H1 (cell line): Measurements from ENCODE around the gene AIRE. TPM values are rescaled to one million over a fixed set of nuclear protein-coding genes. Genes with fewer than 3 reads are reported as not detected.

Experiments used
- CTCF ChIA-PET: fragments of 300-600 bp; sonication (Branson Sonifier 250); formaldehyde crosslinking; loops from one replicate; lab custom pipeline; 2021; ENCODE audit not compliant: partially characterized antibody; lab: Charles Lee
- POLR2A ChIA-PET: fragments of 300-600 bp; sonication (Branson Sonifier 250); formaldehyde crosslinking; loops from one replicate; lab custom pipeline; 2021; ENCODE audit warnings: inconsistent platforms; ENCODE audit not compliant: partially characterized antibody; lab: Charles Lee
- DNase-seq, 2 experiments: peaks; one replicate each; pipeline versions ENCODE4 v3.0.0 to v3.0.0-alpha.2; 2010 to 2022; ENCODE audit warnings: low spot score in 2 of 2, low read depth in 1 of 2, mixed read lengths in 1 of 2
- FAIRE-seq: peaks from 2 replicates; lab custom pipeline; 2011; peaks lifted over from hg19 to GRCh38; lab: Jason Lieb, UNC
- H2AFZ ChIP-seq: 2 replicates; pipeline ENCODE4 v1.8.1; 2012; ENCODE audit warnings: low read length, inconsistent platforms
- H2AK5ac ChIP-seq: 2 replicates; pipeline ENCODE4 v1.6.1; 2013; ENCODE audit warnings: low read depth, low read length
- H2BK120ac ChIP-seq: replicated peaks from 2 replicates; pipeline ENCODE3; 2013; ENCODE audit warnings: low read depth, low read length, inconsistent platforms
- H2BK12ac ChIP-seq: 2 replicates; pipeline ENCODE4 v1.6.1; 2013; ENCODE audit warnings: low read depth, low read length
- H2BK15ac ChIP-seq: 2 replicates; pipeline ENCODE4 v1.6.1; 2013; ENCODE audit warnings: low read length
- H2BK20ac ChIP-seq: 2 replicates; pipeline ENCODE4 v1.6.1; 2013; ENCODE audit warnings: low read length
- H2BK5ac ChIP-seq: 2 replicates; pipeline ENCODE4 v1.6.1; 2013; ENCODE audit warnings: low read depth, low read length
- H3K14ac ChIP-seq: 2 replicates; pipeline ENCODE4 v1.6.1; 2013; ENCODE audit warnings: inconsistent platforms; ENCODE audit not compliant: insufficient read length
- H3K18ac ChIP-seq: 2 replicates; pipeline ENCODE4 v1.6.1; 2013; ENCODE audit warnings: low read length; ENCODE audit errors: extremely low read depth
- H3K23ac ChIP-seq: 2 replicates; pipeline ENCODE4 v1.6.1; 2013; ENCODE audit warnings: inconsistent platforms; ENCODE audit not compliant: insufficient read length
- H3K23me2 ChIP-seq: 2 replicates; pipeline ENCODE4 v1.6.1; 2013; ENCODE audit warnings: low read depth, low read length
- H3K27ac ChIP-seq: 2 replicates; pipeline ENCODE4 v1.6.1; 2011; ENCODE audit warnings: low read depth, low read length, inconsistent platforms
- H3K27me3 ChIP-seq, 4 experiments: replicated peaks in 1 of 4; 1 replicate in 1 of 4; 2 replicates in 3 of 4; pipeline versions ENCODE4 v1.6.1 to v1.8.1; 2011 to 2013; ENCODE audit warnings: low read length in 3 of 4, mild to moderate bottlenecking in 3 of 4, inconsistent platforms in 2 of 4, mixed read lengths in 2 of 4, moderate library complexity in 1 of 4; ENCODE audit not compliant: control insufficient read depth in 3 of 4, insufficient read depth in 3 of 4; ENCODE audit errors: extremely low read depth in 1 of 4
- H3K36me3 ChIP-seq, 4 experiments: 2 replicates each; pipeline versions ENCODE4 v1.6.1 to v1.8.1; 2011 to 2013; ENCODE audit warnings: mild to moderate bottlenecking in 4 of 4, low read length in 3 of 4, moderate library complexity in 2 of 4, control low read depth in 1 of 4, inconsistent platforms in 1 of 4; ENCODE audit not compliant: insufficient read depth in 4 of 4, control insufficient read depth in 2 of 4
- H3K4ac ChIP-seq: replicated peaks from 2 replicates; pipeline ENCODE3; 2013; ENCODE audit warnings: low read length, low read depth, mixed read lengths, inconsistent platforms; ENCODE audit not compliant: insufficient read length
- H3K4me1 ChIP-seq, 4 experiments: replicated peaks in 1 of 4; 1 replicate in 1 of 4; 2 replicates in 3 of 4; pipeline versions ENCODE4 v1.6.1 to v1.8.1; 2011 to 2013; ENCODE audit warnings: low read length in 3 of 4, inconsistent platforms in 2 of 4, mixed read lengths in 1 of 4; ENCODE audit not compliant: insufficient read depth in 4 of 4, control insufficient read depth in 3 of 4
- H3K4me2 ChIP-seq, 2 experiments: 2 replicates each; pipeline versions ENCODE4 v1.6.1 to v1.8.1; 2011 to 2013; ENCODE audit warnings: low read depth in 2 of 2, low read length in 2 of 2, control low read depth in 1 of 2, inconsistent platforms in 1 of 2, mild to moderate bottlenecking in 1 of 2; ENCODE audit not compliant: insufficient read depth in 1 of 2
- H3K4me3 ChIP-seq, 4 experiments: fragments of 200-600, 300-600 bp in 1 of 4; sonication (generic), shearing (Covaris generic), sonication (Bioruptor Twin) in 1 of 4; 2 replicates each; pipeline versions ENCODE4 v1.5.1 to v1.8.1; 2011 to 2016; ENCODE audit warnings: low read length in 4 of 4, low read depth in 3 of 4, control low read depth in 2 of 4, inconsistent platforms in 2 of 4, mild to moderate bottlenecking in 2 of 4, mixed read lengths in 1 of 4, moderate library complexity in 1 of 4; ENCODE audit not compliant: insufficient read depth in 2 of 4; ENCODE audit errors: extremely low read depth in 1 of 4
- H3K56ac ChIP-seq: replicated peaks from 2 replicates; pipeline ENCODE3; 2013; ENCODE audit warnings: low read depth, mild to moderate bottlenecking, mixed read lengths, low read length, inconsistent platforms; ENCODE audit not compliant: insufficient read length
- H3K79me1 ChIP-seq: 2 replicates; pipeline ENCODE4 v1.6.1; 2013; ENCODE audit warnings: low read depth, low read length, control low read depth
- H3K79me2 ChIP-seq, 2 experiments: 2 replicates each; pipeline versions ENCODE4 v1.6.1 to v1.8.1; 2012 to 2013; ENCODE audit warnings: low read length in 2 of 2, mild to moderate bottlenecking in 2 of 2, inconsistent platforms in 1 of 2; ENCODE audit not compliant: insufficient read depth in 2 of 2, control insufficient read depth in 1 of 2
- H3K9ac ChIP-seq, 4 experiments: replicated peaks in 1 of 4; 1 replicate in 1 of 4; 2 replicates in 3 of 4; pipeline versions ENCODE4 v1.6.1 to v1.8.1; 2011 to 2013; ENCODE audit warnings: low read depth in 3 of 4, low read length in 3 of 4, control low read depth in 2 of 4, mild to moderate bottlenecking in 2 of 4, moderate library complexity in 2 of 4, inconsistent platforms in 1 of 4; ENCODE audit errors: extremely low read depth in 1 of 4
- H3K9me3 ChIP-seq, 2 experiments: 2 replicates each; pipeline versions ENCODE4 v1.6.1 to v1.8.1; 2012 to 2013; ENCODE audit warnings: mild to moderate bottlenecking in 2 of 2, moderate library complexity in 2 of 2, control low read depth in 1 of 2, inconsistent platforms in 1 of 2, low read depth in 1 of 2, low read length in 1 of 2, mixed read lengths in 1 of 2; ENCODE audit not compliant: insufficient read depth in 2 of 2
- H4K20me1 ChIP-seq, 2 experiments: replicated peaks in 1 of 2; 2 replicates each; pipeline versions ENCODE3 to v1.8.1; 2011 to 2013; ENCODE audit warnings: inconsistent platforms in 2 of 2, low read length in 2 of 2, mild to moderate bottlenecking in 1 of 2; ENCODE audit not compliant: insufficient read depth in 2 of 2, control insufficient read depth in 1 of 2
- H4K5ac ChIP-seq: 2 replicates; pipeline ENCODE4 v1.6.1; 2013; ENCODE audit warnings: low read length, low read depth, mixed read lengths, inconsistent platforms; ENCODE audit not compliant: insufficient read length
- H4K8ac ChIP-seq: 2 replicates; pipeline ENCODE4 v1.8.0; 2013; ENCODE audit warnings: mild to moderate bottlenecking, moderate library complexity, low read length, inconsistent platforms; ENCODE audit not compliant: insufficient read depth; ENCODE audit errors: extremely low read depth
- H4K91ac ChIP-seq: replicated peaks from 2 replicates; pipeline ENCODE3; 2013; ENCODE audit warnings: low read length, mixed read lengths, inconsistent platforms; ENCODE audit not compliant: insufficient read length
- POU5F1 ChIP-seq: IDR thresholded peaks from 2 replicates; pipeline ENCODE4 v1.6.1; 2011; ENCODE audit warnings: low read depth, mild to moderate bottlenecking, low read length, moderate library complexity
- WGBS, 2 experiments: shearing (Covaris generic) in 1 of 2; methylation state at CpG; one replicate each; pipeline versions ENCODE4 v1.1.6 to v1.1.7; 2013 to 2015; ENCODE audit warnings: low lambda C conversion rate in 2 of 2, mixed read lengths in 2 of 2, inconsistent platforms in 1 of 2, low coverage in 1 of 2, missing lambda C conversion rate in 1 of 2; ENCODE audit not compliant: insufficient replicate concordance in 2 of 2, insufficient coverage in 1 of 2, insufficient read length in 1 of 2; ENCODE audit errors: extremely low coverage in 1 of 2, missing lambda C conversion rate in 1 of 2; 5-methylcytosine and 5-hydroxymethylcytosine counted together
- polyA plus RNA-seq, 7 experiments: library from polyadenylated mRNA; depleted of rRNA in 3 of 7; stranded (reverse) in 5 of 7; unstranded in 2 of 7; fragments of >200 nt in 5 of 7; fragments of 200-250 nt in 2 of 7; gene quantifications; 1 replicate in 5 of 7; 2 replicates in 1 of 7; 4 replicates in 1 of 7; pipeline versions ENCODE4 v1.2.1 to v1.2.3, GENCODE V29; 2011 to 2013; ENCODE audit warnings: missing spikeins in 2 of 7, mixed read lengths in 2 of 7
- total RNA-seq: library from RNA; stranded (reverse); fragmentation: NEBNext Ultra II Directional; extraction: Animal tissue kit (Norgen Biotek cat#: 25700); gene quantifications from 2 replicates; pipeline ENCODE4 v1.2.1, GENCODE V29; 2021

AIRE gene
- total and polyA plus RNA-seq, 2 of the 8 experiments (the other 6 are each of a cell fraction or from before 2014, with no cell fraction given): 0.09 TPM; not detected in 1

- H4K91ac ChIP-seq: no peak overlapping the region
- H3K56ac ChIP-seq: no peak overlapping the region
- peaks cover 12% of the 10 kb centered on the region; the same call in 1 of the 2 replicates for H3K23me2 ChIP-seq
- no peak overlapping the region for H3K14ac ChIP-seq
- H3K18ac ChIP-seq: no peak overlapping the region
- H3K27me3 ChIP-seq: peaks cover 0 to 3% (median 0%) of the 10 kb centered on the region in 4 experiments; a peak in 2 of 7 replicates
- H3K9me3 ChIP-seq: no peaks in the 10 kb centered on the region
- peak; percentile 49 to 87 for DNase-seq
- H3K79me2 ChIP-seq: peaks cover 0 to 3% of the 10 kb centered on the region in 2 experiments; a peak in 1 of 4 replicates
- H3K79me1 ChIP-seq: peaks cover 6% of the 10 kb centered on the region; the same call in 1 of the 2 replicates
- H4K5ac ChIP-seq: no peak overlapping the region
- no peak overlapping the region for H3K23ac ChIP-seq
- no peak overlapping the region for H3K27ac ChIP-seq
- H4K20me1 ChIP-seq: peaks cover 6 to 9% of the 10 kb centered on the region in 2 experiments
- H2BK120ac ChIP-seq: no peak overlapping the region
- H3K9ac ChIP-seq: no peak overlapping the region
- no peaks in the 10 kb centered on the region for H3K36me3 ChIP-seq
- no peak overlapping the region for H4K8ac ChIP-seq
- 0 out of 2 replicates have a peak overlapping the region, but pooled peaks have one; percentile 72 for H2BK15ac ChIP-seq
- H3K4me3 ChIP-seq: no peak overlapping the region
- no peak overlapping the region for H2BK20ac ChIP-seq
- no peak overlapping the region for H2BK12ac ChIP-seq
- H2AK5ac ChIP-seq: no peak overlapping the region
- no peak overlapping the region for H3K4ac ChIP-seq
- 42% methylated on average over 22 of the region's 22 CpGs; no CpG with 5 or more reads in 1 of the 2 experiments for WGBS, 2 experiments
- FAIRE-seq: peak; percentile 70
- no peak overlapping the region for H2AFZ ChIP-seq
- POLR2A ChIA-PET: no interaction called here
- CTCF ChIA-PET: interaction anchor here (0.8 to 5.0 kb wide), 15 partner anchors 9 to 141 kb away, joined by 3 to 53 read pairs (median 6); partner anchors contain the start of gene AIRE
- H3K4me2 ChIP-seq: no peak overlapping the region
- H3K4me1 ChIP-seq: peaks cover 0 to 15% (median 5%) of the 10 kb centered on the region in 4 experiments; a peak in 5 of 7 replicates
- H2BK5ac ChIP-seq: no peak overlapping the region
- TF ChIP-seq POU5F1: no peak
Measured at GRCh38 chr21:44297525-44298290, 12.0 kb downstream of the AIRE start.
